Ascending aorta (tissue), 2 donors: ENCODE data around the gene SIAH3. TPM values are rescaled to one million over a fixed set of nuclear protein-coding genes. Genes with fewer than 3 reads are reported as not detected.

Experiments used
- DNase-seq, 2 donors: peaks; one replicate each; pipeline ENCODE4 v3.0.0-alpha.2; 2019; ENCODE audit warnings: low spot score in 2 of 2
- H3K27ac ChIP-seq, 2 donors: fragments of 200-600 bp; sonication (generic); one replicate each; pipeline ENCODE4 v1.5.1; 2016 to 2017; ENCODE audit warnings: mild to moderate bottlenecking in 1 of 2
- H3K27me3 ChIP-seq: fragments of 200-600 bp; sonication (generic); one replicate; pipeline ENCODE4 v1.5.1; 2017
- H3K36me3 ChIP-seq, 2 donors: fragments of 200-600 bp; sonication (generic); one replicate each; pipeline ENCODE4 v1.5.1; 2016
- H3K4me1 ChIP-seq, 2 donors: fragments of 200-600 bp; sonication (generic); one replicate each; pipeline ENCODE4 v1.5.1; 2016 to 2017; ENCODE audit warnings: mild to moderate bottlenecking in 1 of 2
- H3K4me3 ChIP-seq, 2 donors: fragments of 200-600 bp; sonication (generic); one replicate each; pipeline ENCODE4 v1.5.1; 2016 to 2017; ENCODE audit warnings: mild to moderate bottlenecking in 1 of 2
- H3K9me3 ChIP-seq, 2 donors: fragments of 200-600 bp; sonication (generic); one replicate each; pipeline ENCODE4 v1.5.1; 2016
- intact Hi-C: fragments of 100-400 bp; cut with DNase I; formaldehyde crosslinking; loops from one replicate; pipeline ENCODE4 v1.15.1; 2023
- total RNA-seq: library from RNA; depleted of rRNA; stranded (reverse); fragments of >200 nt; gene quantifications from one replicate; pipeline ENCODE4 v1.1.0, GENCODE V29; 2016
- TF ChIP-seq, protein P1 (sequence below), 3 experiments: fragments of 200-600 bp in 2 of 3; fragments of 450-650 bp in 1 of 3; sonication (generic) in 2 of 3; IDR thresholded peaks; one replicate each; pipeline ENCODE4 v1.5.1; 2016 to 2019; ENCODE audit warnings: antibody characterized with exemption in 3 of 3, mild to moderate bottlenecking in 1 of 3, moderate library complexity in 1 of 3

Gene SIAH3
- total RNA-seq, 1 donor from 2014 or later, result not detected

DNA sequence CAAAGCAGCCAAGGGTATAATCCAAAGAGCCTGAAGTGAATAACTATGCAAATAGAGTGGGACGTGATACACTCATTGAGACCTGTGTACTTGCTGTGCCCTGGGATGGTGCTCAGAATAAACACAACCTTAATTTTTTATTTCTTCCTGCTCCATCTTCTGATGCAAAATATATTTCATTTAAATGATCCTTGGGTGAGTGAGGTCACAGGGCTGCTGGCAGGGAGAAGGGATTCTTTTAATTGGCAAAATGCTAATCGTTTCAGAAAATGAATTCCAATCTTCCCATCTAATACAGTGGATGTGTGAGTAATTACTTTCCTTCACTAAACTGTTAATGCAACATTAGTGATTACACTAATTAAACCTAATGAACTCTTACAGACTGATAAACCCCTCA is 63.5 kb downstream of the SIAH3 start:
- no peak overlapping the region for H3K27ac ChIP-seq
- H3K9me3 ChIP-seq, result no peaks in the 10 kb centered on the region
- intact Hi-C loops, result no loop called here
- H3K4me1 ChIP-seq, result no peaks in the 10 kb centered on the region
- H3K36me3 ChIP-seq, result no peaks in the 10 kb centered on the region
- TF ChIP-seq, protein P1, sequence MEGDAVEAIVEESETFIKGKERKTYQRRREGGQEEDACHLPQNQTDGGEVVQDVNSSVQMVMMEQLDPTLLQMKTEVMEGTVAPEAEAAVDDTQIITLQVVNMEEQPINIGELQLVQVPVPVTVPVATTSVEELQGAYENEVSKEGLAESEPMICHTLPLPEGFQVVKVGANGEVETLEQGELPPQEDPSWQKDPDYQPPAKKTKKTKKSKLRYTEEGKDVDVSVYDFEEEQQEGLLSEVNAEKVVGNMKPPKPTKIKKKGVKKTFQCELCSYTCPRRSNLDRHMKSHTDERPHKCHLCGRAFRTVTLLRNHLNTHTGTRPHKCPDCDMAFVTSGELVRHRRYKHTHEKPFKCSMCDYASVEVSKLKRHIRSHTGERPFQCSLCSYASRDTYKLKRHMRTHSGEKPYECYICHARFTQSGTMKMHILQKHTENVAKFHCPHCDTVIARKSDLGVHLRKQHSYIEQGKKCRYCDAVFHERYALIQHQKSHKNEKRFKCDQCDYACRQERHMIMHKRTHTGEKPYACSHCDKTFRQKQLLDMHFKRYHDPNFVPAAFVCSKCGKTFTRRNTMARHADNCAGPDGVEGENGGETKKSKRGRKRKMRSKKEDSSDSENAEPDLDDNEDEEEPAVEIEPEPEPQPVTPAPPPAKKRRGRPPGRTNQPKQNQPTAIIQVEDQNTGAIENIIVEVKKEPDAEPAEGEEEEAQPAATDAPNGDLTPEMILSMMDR (IDR thresholded peaks at IDR 0.05), result no peak
- no peak overlapping the region for H3K4me3 ChIP-seq
- H3K27me3 ChIP-seq, result no peaks in the 10 kb centered on the region
- DNase-seq, result no peak

DNA sequence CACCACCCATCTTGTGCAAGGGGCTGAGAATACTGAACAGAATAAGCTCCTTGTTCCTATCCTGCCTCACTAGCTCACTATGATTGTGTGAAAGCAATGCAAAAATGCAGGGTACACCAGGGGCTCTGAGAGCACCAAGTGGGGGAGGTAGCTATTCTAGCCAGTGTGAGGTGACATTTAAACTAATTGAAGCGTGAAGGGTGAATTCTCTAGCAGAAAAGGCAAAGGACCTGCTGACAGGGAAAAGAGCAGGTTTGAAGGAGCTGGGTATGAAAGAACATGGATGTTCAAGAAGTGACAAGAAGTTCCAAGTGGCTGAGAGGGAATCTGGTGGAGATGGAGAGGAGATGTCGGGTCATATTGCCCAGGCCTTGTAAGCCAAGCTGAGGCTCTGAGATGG is 64.2 kb downstream of the SIAH3 start:
- H3K9me3 ChIP-seq, result no peaks in the 10 kb centered on the region
- DNase-seq, result no peak
- no peaks in the 10 kb centered on the region for H3K27me3 ChIP-seq
- TF ChIP-seq, protein P1 (IDR thresholded peaks at IDR 0.05), result no peak
- no peaks in the 10 kb centered on the region for H3K36me3 ChIP-seq
- intact Hi-C loops, result no loop called here
- no peak overlapping the region for H3K27ac ChIP-seq
- no peak overlapping the region for H3K4me3 ChIP-seq
- H3K4me1 ChIP-seq, result no peaks in the 10 kb centered on the region

GRCh38 chr13:45786293-45786920 is 65.1 kb downstream of the SIAH3 start:
- no peak overlapping the region for H3K4me3 ChIP-seq
- H3K36me3 ChIP-seq, result no peaks in the 10 kb centered on the region
- H3K4me1 ChIP-seq, result peaks cover 0 to 1% of the 10 kb centered on the region in 2 donors
- TF ChIP-seq, protein P1 (IDR thresholded peaks at IDR 0.05), result no peak
- H3K27me3 ChIP-seq, result no peaks in the 10 kb centered on the region
- DNase-seq, result no peak
- no peak overlapping the region for H3K27ac ChIP-seq
- no peaks in the 10 kb centered on the region for H3K9me3 ChIP-seq
- intact Hi-C loops, result no loop called here

GRCh38 chr13:45784755-45785675 is 66.5 kb downstream of the SIAH3 start:
- H3K4me1 ChIP-seq, result peaks cover 0 to 3% of the 10 kb centered on the region in 2 donors
- no peak overlapping the region for H3K27ac ChIP-seq
- DNase-seq, result no peak
- no peak overlapping the region for H3K4me3 ChIP-seq
- H3K36me3 ChIP-seq, result no peaks in the 10 kb centered on the region
- H3K9me3 ChIP-seq, result no peaks in the 10 kb centered on the region
- H3K27me3 ChIP-seq, result no peaks in the 10 kb centered on the region
- intact Hi-C loops, result no loop called here
- TF ChIP-seq, protein P1 (IDR thresholded peaks at IDR 0.05), result no peak

GRCh38 chr13:45783346-45784043 is 68.1 kb downstream of the SIAH3 start:
- intact Hi-C loops, result no loop called here
- TF ChIP-seq, protein P1 (IDR thresholded peaks at IDR 0.05), result no peak
- Histone ChIP-seq H3K27me3 (no peaks in the 10 kb centered on the region), H3K9me3 (no peaks in the 10 kb centered on the region), H3K36me3 (no peaks in the 10 kb centered on the region), H3K27ac (no peak overlapping the region), H3K4me3 (no peak overlapping the region), H3K4me1 (peaks cover 0 to 3% of the 10 kb centered on the region in 2 donors)
- DNase-seq, result no peak
